GM12872 (cell line): ENCODE data around the gene TWIST2.

ENCODE experiments used
- CTCF ChIP-seq: IDR thresholded peaks from 3 replicates; pipeline ENCODE4 v1.5.1; 2011; ENCODE audit warnings: low read depth, mild to moderate bottlenecking, low read length, moderate library complexity; ENCODE audit not compliant: insufficient read depth

The TWIST2 gene

DNA sequence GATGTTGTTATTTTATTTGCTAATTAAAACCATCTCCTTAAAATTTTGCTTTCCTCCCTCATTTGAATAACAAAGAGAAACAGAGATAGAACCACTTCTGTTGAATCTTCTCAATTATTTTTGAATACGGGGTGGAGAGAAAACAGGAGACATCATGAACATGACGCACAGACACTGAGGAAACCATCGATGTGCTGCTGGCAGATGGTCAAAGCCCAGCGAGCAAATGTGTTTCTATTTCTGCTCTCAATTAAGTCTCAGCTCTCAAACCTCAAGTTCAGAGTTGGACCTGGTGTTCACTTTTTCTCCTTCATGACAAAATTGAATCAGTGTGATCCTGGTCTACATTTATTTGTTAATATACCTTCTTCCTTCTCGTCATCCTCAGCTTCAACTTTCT is 36.1 kb upstream of the TWIST2 start:
- no peak for TF ChIP-seq CTCF

DNA sequence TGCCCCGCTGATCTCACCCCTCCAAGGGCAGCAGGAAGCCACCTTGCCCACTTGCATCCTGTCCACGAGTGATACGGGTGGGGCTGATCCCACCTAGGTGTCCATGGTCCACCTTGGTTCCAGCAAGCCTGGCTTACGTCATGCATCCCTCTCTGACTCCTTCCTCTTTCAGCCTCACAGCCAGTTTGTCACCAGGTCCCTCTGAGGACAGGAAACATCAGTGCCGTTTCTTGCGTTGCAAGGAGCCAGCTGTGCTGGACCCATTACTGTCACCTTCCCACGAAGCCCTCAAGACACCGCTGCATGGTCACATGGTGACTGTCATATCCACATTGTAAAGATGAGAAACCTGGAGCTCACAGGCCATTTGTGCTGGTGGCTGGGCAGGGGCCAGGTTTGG is 34.8 kb upstream of the TWIST2 start:
- TF ChIP-seq CTCF = no peak

- no peak for TF ChIP-seq CTCF
Observed at GRCh38 chr2:238814815-238815214, 33.1 kb upstream of the TWIST2 start.

GRCh38 chr2:238816291-238816690 is 31.6 kb upstream of the TWIST2 start:
- no peak for TF ChIP-seq CTCF

DNA sequence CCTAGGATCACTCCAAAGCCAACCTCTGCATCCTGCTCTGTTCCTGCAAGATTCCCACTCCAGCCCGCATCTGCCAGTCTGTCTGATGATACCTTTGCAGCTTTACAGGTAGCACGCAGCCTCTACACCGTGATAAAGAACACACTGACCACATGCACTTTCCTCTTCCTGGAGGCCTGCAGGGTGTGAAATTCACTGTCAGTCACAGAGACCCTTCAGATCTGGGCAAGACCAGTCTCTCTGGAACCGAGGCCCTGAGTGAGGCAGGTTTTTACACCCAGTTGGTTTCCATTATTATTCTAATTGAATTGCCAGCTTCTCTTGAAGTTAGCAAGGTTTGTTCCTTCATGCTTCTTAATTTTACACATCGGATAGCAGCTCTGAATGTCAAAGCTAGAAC is 30.5 kb upstream of the TWIST2 start:
- no peak for TF ChIP-seq CTCF

DNA sequence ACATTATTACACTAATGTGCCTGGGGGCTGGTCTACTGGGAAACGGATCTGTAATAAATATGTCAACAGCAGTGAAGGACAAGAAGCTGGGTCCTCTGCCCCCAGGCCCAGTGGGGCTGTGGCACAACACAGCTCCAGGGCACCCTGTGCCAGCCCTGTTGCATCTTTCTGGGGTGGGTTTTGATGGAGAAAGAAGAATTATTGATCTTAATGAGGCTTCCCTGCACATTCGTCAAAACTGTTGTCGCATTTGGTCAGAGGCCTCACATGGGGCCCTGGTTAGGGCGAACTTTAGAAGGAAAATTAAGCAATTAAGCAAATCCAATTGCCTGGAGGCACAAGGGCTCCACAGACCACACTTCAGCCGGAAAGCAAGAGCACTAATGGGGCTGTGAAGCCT is 30.0 kb upstream of the TWIST2 start:
- no peak for TF ChIP-seq CTCF

- TF ChIP-seq CTCF = no peak
Observed at GRCh38 chr2:238818561-238818960, 29.3 kb upstream of the TWIST2 start.

DNA sequence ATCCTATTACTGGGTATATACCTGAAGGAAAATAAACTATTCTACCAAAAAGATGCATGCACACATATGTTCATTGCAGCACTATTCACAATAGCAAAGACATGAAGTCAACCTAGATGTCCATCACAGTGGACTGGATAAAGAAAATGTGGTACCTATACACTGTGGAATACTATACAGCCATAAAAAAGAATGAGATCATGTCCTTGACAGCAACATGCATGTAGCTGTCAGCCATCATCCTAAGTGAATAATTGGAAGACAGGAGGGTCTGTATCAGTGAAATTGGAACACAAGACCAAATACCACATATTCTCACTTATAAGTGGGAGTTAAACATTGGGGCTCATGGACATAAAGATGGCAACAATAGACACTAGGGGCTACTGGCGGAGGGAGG is 27.7 kb upstream of the TWIST2 start:
- TF ChIP-seq CTCF = no peak
